GM12873 (cell line): ENCODE measurements around the gene RSPH6A.

Experiments
- TF ChIP-seq, protein P1 (sequence below): IDR thresholded peaks from 2 replicates; pipeline ENCODE4 v1.5.1; 2012; ENCODE audit warnings: low read depth, mild to moderate bottlenecking, moderate library complexity, low read length, control low read depth; ENCODE audit not compliant: insufficient read depth; ENCODE audit errors: missing control alignments

RSPH6A gene

DNA sequence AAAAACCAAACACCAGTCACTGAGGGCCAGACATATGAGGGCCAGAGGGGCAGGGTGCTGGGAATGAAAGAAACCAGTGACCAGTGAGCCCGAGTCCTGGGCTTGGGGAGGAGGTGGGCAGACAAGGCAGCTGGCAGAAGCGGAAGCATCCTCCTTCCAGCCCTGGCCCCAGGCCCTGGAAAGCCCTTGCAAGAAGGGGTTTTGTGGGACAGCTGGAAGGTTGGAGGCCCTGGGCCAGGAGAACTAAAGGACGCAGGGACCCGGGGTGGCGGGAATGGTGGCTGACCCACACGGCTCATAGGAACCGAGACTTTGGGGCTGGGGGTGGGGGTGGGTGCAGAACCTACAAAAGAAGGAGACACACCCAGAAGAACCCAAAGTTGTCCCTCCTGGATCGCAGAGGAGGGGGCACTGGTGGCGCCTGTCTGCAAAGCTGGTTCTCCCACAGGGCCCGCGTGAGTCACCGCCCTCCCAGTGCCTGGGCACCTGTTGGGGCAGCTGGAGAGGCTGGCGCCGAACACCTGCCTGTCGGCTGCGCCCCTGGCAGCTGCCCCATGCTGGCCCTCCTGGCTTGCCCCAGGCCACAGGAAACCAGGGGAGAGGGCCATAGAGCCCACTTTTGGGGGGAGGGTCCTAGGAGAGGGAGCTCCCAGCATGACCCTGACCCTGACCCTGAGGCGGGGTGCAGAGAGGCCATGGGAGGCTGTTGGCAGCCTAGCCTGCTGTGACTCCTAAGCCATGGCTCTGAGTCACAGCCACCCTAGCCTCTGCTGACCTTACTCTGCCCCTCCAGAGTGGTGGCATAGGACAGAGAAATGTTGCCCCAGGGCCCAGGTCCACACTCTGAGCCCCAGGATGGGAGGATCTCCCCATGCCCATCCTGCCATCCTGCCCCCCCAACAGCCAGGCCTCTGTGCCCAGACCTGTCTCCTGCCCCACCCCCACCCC lies 33.6 kb downstream of the RSPH6A start:
- TF ChIP-seq, protein P1, sequence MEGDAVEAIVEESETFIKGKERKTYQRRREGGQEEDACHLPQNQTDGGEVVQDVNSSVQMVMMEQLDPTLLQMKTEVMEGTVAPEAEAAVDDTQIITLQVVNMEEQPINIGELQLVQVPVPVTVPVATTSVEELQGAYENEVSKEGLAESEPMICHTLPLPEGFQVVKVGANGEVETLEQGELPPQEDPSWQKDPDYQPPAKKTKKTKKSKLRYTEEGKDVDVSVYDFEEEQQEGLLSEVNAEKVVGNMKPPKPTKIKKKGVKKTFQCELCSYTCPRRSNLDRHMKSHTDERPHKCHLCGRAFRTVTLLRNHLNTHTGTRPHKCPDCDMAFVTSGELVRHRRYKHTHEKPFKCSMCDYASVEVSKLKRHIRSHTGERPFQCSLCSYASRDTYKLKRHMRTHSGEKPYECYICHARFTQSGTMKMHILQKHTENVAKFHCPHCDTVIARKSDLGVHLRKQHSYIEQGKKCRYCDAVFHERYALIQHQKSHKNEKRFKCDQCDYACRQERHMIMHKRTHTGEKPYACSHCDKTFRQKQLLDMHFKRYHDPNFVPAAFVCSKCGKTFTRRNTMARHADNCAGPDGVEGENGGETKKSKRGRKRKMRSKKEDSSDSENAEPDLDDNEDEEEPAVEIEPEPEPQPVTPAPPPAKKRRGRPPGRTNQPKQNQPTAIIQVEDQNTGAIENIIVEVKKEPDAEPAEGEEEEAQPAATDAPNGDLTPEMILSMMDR: no peak

DNA sequence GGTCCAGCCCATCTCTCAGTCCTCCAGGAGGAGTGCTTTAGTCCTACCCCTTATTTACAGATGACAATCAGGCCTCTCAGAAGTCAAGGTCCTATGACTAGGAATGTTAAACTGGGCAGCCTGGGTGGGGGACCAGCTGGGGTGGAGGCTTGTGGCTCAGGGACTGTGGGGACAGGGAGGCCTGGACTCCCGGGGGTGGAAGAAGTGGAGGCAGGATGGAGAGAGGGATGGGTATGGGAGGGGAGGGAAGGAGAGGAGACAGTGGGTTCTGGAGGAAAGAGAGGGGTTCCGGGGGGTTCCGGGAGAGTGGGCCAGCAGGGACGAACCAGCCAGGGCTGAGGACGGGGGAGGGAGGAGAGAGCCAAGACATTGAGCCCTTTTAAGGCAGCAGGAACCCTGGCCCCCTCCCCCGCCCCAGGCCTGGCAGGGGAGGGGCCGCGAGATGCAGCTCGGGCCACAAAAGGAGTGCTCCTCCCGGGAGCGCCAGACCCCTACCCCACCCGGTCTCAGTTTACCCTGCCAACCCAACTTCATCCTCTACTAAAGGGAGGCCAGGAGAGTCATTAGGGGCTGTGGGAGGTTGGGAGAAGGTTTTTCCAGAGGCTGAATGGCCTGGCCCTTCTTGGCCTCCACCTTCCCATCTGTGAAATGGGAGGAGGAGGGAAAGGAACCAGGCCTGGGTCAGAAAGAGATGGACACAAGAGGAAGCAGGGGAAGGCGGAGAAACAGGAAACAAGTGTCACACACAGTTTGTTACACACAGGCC lies 34.5 kb downstream of the RSPH6A start:
- TF ChIP-seq, protein P1: no peak

DNA sequence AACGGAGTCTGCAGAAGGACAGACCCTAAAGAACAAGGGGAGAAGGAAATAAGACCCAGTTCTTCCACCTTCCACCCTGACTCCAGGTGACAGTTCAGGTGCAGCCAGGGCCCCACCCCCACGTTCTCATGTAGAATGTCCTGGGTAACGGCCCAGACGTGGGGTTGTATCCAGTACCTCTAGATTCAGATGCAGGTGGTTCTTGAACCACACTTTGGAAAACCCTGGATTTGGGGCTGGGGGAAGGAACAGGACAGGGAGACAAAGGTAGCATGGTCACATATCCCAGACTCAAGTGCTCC lies 35.0 kb downstream of the RSPH6A start:
- TF ChIP-seq, protein P1: no peak

DNA sequence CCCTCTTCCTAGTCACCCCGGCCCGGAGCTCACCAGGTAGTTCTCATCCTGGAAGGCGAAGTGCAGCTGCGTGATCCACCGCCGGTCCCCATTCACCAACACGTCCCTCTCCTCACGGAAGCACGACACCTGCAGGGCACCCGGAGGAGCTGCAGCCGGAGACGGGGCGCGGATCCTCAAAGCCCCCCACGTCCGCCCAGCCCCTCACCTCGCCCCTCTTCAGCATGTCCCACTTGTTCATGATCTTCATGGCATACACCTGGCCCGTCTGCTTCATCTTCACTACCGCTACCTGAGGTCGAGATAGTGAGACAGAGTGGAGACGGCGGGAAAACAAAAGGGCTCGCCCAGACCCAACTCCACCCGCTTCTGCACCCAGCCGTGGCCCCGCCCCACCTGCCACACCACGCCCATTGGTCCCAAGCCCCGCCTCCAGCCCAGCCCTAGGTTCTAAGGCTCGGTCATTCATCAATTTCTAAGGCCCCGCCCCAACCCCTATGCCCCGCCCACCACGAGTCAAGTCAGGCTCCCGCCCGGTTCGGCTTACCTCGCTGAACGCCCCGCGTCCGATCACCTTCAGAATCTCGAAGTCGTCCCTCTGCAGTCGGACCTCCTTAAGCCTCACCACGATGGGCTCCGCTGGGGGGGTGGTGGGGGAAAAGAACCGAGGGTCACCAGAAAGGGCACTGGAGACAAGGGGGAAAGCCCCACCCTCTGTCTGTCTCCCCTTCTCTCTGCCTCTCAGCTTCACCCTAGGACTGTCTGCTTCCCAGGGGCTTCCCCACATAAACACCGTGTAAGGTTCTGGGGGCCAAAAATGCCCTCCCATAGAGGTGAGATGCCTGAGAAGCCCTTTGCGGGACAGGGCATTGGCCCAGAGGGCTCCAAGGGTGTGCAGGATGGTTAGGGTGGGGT lies 35.6 kb downstream of the RSPH6A start:
- TF ChIP-seq, protein P1: peak; percentile 84

DNA sequence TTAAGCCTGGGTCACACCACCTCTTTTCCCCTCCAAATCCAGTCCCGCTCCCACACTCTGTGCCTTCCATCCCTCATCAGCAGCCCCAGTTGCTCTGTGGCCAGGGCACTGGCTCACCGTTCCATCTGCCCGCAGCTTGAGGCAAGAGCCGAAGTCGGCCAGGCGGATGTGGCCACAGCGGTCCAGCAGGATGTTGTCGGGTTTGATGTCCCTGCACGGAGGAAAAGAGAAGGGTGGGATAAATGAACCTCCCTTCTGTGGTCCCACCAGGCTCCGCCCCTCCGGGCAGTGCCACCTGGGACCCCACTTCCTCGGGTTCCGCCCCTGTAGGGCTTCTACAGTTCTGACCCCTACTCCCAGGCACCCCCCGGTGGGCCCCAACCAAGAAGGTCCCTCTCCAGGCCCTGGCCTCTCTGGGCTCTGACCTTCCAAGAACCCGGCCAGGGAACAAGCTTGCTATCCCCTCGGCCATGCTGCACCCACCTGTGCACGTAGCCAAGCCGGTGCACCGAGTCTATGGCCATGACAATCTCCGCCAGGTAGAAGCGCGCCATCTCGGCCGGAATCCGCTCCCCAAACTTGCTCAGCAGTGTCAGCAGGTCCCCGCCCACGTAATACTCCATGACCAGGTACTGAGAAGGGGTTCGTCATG lies 37.0 kb downstream of the RSPH6A start:
- TF ChIP-seq, protein P1: no peak

DNA sequence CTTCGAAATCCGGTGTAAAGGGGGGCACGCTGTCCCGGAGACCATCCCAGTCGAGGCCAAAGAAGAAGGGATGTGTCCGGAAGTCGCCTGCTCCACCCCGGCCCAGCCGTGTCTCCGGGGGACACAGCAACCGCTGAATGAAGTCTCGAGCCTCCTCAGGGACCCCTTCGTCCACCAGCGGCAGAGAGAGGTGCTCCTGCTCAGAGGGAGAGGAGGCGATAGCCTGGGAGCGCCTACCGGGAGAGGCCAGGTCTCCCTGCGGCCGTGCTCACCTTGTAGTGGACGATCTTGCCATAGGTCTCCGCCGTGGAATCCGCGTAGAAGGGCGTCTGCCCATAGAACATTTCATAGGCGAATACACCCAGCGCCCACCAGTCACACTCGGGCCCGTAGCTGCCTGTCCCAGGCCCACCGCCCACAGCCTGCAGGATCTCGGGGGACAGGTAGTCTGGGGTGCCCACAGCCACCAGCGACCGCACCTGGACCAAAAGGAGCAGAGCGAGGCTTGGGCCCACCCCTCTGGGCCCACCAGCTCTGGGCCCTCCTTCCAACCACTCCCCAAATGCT lies 37.6 kb downstream of the RSPH6A start:
- TF ChIP-seq, protein P1: no peak
